DMS153 treated with DMSO at 0.1 percent for 48 hours (cell line): ENCODE results near the gene ADM5.

ENCODE experiments used
- DNase-seq: peaks from one replicate; lab custom pipeline; 2025; ENCODE audit not compliant: unreplicated experiment; lab: John Stamatoyannopoulos, UW

The ADM5 gene

GRCh38 chr19:49689133-49690078 lies at the start of gene ADM5:
ADM5 (plus strand) TSS chr19:49689594; CDS start chr19:49689838, 244 bp downstream.
- DNase-seq: no peak

GRCh38 chr19:49640113-49640898 lies 49.1 kb upstream of the ADM5 start, which contains the start of gene RRAS:
RRAS (minus strand) TSS chr19:49640143; CDS start chr19:49640098, 45 bp downstream.
- peak; percentile 100 for DNase-seq

- peak; percentile 98 for DNase-seq
Measured at GRCh38 chr19:49641688-49642491, 47.5 kb upstream of the ADM5 start, which contains the start of gene SCAF1. SCAF1 (plus strand) TSS chr19:49642209; CDS start chr19:49645027, 2,818 bp downstream.

- DNase-seq: no peak
Measured at GRCh38 chr19:49642492-49643035, 46.8 kb upstream of the ADM5 start.

GRCh38 chr19:49643466-49643865 lies 45.9 kb upstream of the ADM5 start:
- no peak for DNase-seq

GRCh38 chr19:49645592-49645991 lies 43.8 kb upstream of the ADM5 start:
- no peak for DNase-seq

- DNase-seq: no peak
Measured at GRCh38 chr19:49645995-49646394, 43.4 kb upstream of the ADM5 start.

- DNase-seq: no peak
Measured at GRCh38 chr19:49646586-49646985, 42.8 kb upstream of the ADM5 start.

GRCh38 chr19:49651029-49651819 lies 38.2 kb upstream of the ADM5 start:
- no peak for DNase-seq

- DNase-seq: no peak
Measured at GRCh38 chr19:49651820-49652550, 37.4 kb upstream of the ADM5 start.

- no peak for DNase-seq
Measured at GRCh38 chr19:49652551-49653465, 36.6 kb upstream of the ADM5 start.

GRCh38 chr19:49653466-49653806 lies 36.0 kb upstream of the ADM5 start:
- no peak for DNase-seq

GRCh38 chr19:49654581-49654980 lies 34.8 kb upstream of the ADM5 start:
- no peak for DNase-seq

- no peak for DNase-seq
Measured at GRCh38 chr19:49655570-49656455, 33.6 kb upstream of the ADM5 start.

GRCh38 chr19:49656456-49657109 lies 32.8 kb upstream of the ADM5 start:
- no peak for DNase-seq

- DNase-seq: no peak
Measured at GRCh38 chr19:49657493-49658138, 31.8 kb upstream of the ADM5 start.
